Tibial artery (tissue), 4 donors: ENCODE results near the gene PINK1.

ENCODE experiments used
- DNase-seq, 2 donors: peaks; one replicate each; pipeline ENCODE4 v3.0.0-alpha.2; 2019
- H3K27ac ChIP-seq, 2 donors: fragments of 200-600 bp; sonication (generic) in 1 of 2; 1 replicate in 1 of 2; 2 replicates in 1 of 2; pipeline ENCODE4 v1.5.1; 2018 to 2019; ENCODE audit warnings: mild to moderate bottlenecking in 1 of 2
- H3K27me3 ChIP-seq, 2 donors: fragments of 200-600 bp; sonication (generic) in 1 of 2; one replicate each; pipeline versions ENCODE4 v1.5.1 to v1.6.0; 2016 to 2019
- H3K36me3 ChIP-seq, 3 donors: fragments of 200-600 bp; sonication (generic) in 2 of 3; one replicate each; pipeline ENCODE4 v1.5.1; 2016 to 2019; ENCODE audit warnings: mild to moderate bottlenecking in 2 of 3
- H3K4me1 ChIP-seq, 4 donors: fragments of 200-600 bp; sonication (generic) in 2 of 4; 1 replicate in 3 of 4; 2 replicates in 1 of 4; pipeline ENCODE4 v1.5.1; 2016 to 2019
- H3K4me3 ChIP-seq, 2 donors: fragments of 200-600 bp; sonication (generic) in 1 of 2; 1 replicate in 1 of 2; 2 replicates in 1 of 2; pipeline ENCODE4 v1.5.1; 2018 to 2019; ENCODE audit warnings: mild to moderate bottlenecking in 2 of 2
- H3K9me3 ChIP-seq, 3 donors: fragments of 200-600 bp; sonication (generic) in 1 of 3; one replicate each; pipeline ENCODE4 v1.5.1; 2016 to 2019
- CTCF ChIP-seq, 2 experiments: fragments of 200-600 bp in 1 of 2; fragments of 450-650 bp in 1 of 2; IDR thresholded peaks; one replicate each; pipeline ENCODE4 v1.5.1; 2017 to 2019; ENCODE audit warnings: antibody characterized with exemption in 2 of 2, mild to moderate bottlenecking in 1 of 2, moderate library complexity in 1 of 2
- intact Hi-C: fragments of 100-400 bp; cut with DNase I; formaldehyde crosslinking; loops from one replicate; pipeline ENCODE4 v1.15.0; 2023; ENCODE audit warnings: low total_unique reads

Gene PINK1

GRCh38 chr1:20640183-20640597, 6.9 kb downstream of the PINK1 start:
- TF ChIP-seq CTCF (IDR thresholded peaks at IDR 0.05): peak; percentile 57 to 68
- Histone ChIP-seq H3K9me3 (no peaks in the 10 kb centered on the region), H3K4me1 (peaks cover 0 to 9% (median 5%) of the 10 kb centered on the region in 4 donors), H3K27ac (no peak overlapping the region), H3K4me3 (no peak overlapping the region), H3K36me3 (peaks cover 61 to 89% (median 84%) of the 10 kb centered on the region in 3 donors), H3K27me3 (no peaks in the 10 kb centered on the region)
- intact Hi-C loops: no loop called here
- DNase-seq: peak in 1 of 2 donors; percentile 49

GRCh38 chr1:20641975-20642374, 8.7 kb downstream of the PINK1 start:
- Histone ChIP-seq H3K9me3 (no peaks in the 10 kb centered on the region), H3K4me3 (no peak overlapping the region), H3K36me3 (peaks cover 75 to 98% (median 89%) of the 10 kb centered on the region in 3 donors), H3K4me1 (peaks cover 0 to under 1% (median 0%) of the 10 kb centered on the region in 4 donors), H3K27me3 (no peaks in the 10 kb centered on the region), H3K27ac (no peak overlapping the region)
- TF ChIP-seq CTCF (IDR thresholded peaks at IDR 0.05): no peak
- DNase-seq: no peak
- intact Hi-C loops: no loop called here

- Histone ChIP-seq H3K4me1 (no peaks in the 10 kb centered on the region), H3K27ac (no peak overlapping the region), H3K36me3 (peaks cover 74 to 98% (median 85%) of the 10 kb centered on the region in 3 donors), H3K9me3 (no peaks in the 10 kb centered on the region), H3K4me3 (no peak overlapping the region), H3K27me3 (no peaks in the 10 kb centered on the region)
- DNase-seq: no peak
- intact Hi-C loops: no loop called here
- no peak for TF ChIP-seq CTCF (IDR thresholded peaks at IDR 0.05)
Measured at GRCh38 chr1:20643080-20643479, 9.8 kb downstream of the PINK1 start.

- Histone ChIP-seq H3K4me3 (no peak overlapping the region), H3K9me3 (no peaks in the 10 kb centered on the region), H3K36me3 (peaks cover 73 to 98% (median 85%) of the 10 kb centered on the region in 3 donors), H3K4me1 (no peaks in the 10 kb centered on the region), H3K27me3 (no peaks in the 10 kb centered on the region), H3K27ac (no peak overlapping the region)
- intact Hi-C loops: no loop called here
- DNase-seq: no peak
- no peak for TF ChIP-seq CTCF (IDR thresholded peaks at IDR 0.05)
Measured at GRCh38 chr1:20644416-20644815, 11.2 kb downstream of the PINK1 start.

GRCh38 chr1:20645414-20645813, 12.2 kb downstream of the PINK1 start:
- intact Hi-C loops: no loop called here
- Histone ChIP-seq H3K4me1 (no peaks in the 10 kb centered on the region), H3K4me3 (no peak overlapping the region), H3K27ac (no peak overlapping the region), H3K9me3 (no peaks in the 10 kb centered on the region), H3K27me3 (no peaks in the 10 kb centered on the region), H3K36me3 (peaks cover 75 to 98% (median 87%) of the 10 kb centered on the region in 3 donors)
- no peak for DNase-seq
- no peak for TF ChIP-seq CTCF (IDR thresholded peaks at IDR 0.05)

GRCh38 chr1:20648438-20648837, 15.2 kb downstream of the PINK1 start:
- Histone ChIP-seq H3K4me3 (no peak overlapping the region), H3K9me3 (no peaks in the 10 kb centered on the region), H3K27me3 (no peaks in the 10 kb centered on the region), H3K4me1 (no peaks in the 10 kb centered on the region), H3K36me3 (peaks cover 80 to 96% (median 85%) of the 10 kb centered on the region in 3 donors), H3K27ac (no peak overlapping the region)
- DNase-seq: no peak
- intact Hi-C loops: loop anchor here (1.0 kb wide), 1 partner anchor 44 kb away; no protein-coding TSS in a partner anchor
- no peak for TF ChIP-seq CTCF (IDR thresholded peaks at IDR 0.05)
